H1 (cell line): ENCODE data around the gene PCDHGB7.
"Not testable (repeated sequence)": the region's sequence is repeated elsewhere in the genome, so short reads cannot be mapped to it uniquely, and the experiment has no call there.

Experiments
- CTCF ChIP-seq, 3 experiments: IDR thresholded peaks; 1 replicate in 2 of 3; 2 replicates in 1 of 3; pipeline versions ENCODE4 v1.5.1 to v1.6.1; 2011; ENCODE audit warnings: low read length in 3 of 3, mild to moderate bottlenecking in 3 of 3, inconsistent platforms in 2 of 3, low read depth in 1 of 3, moderate library complexity in 1 of 3; ENCODE audit not compliant: insufficient read depth in 1 of 3; ENCODE audit errors: control extremely low read depth in 1 of 3
- NANOG ChIP-seq: IDR thresholded peaks from 2 replicates; pipeline ENCODE4 v1.6.1; 2011; ENCODE audit warnings: low read length, low read depth, mild to moderate bottlenecking, inconsistent platforms; ENCODE audit not compliant: insufficient read depth, poor library complexity, severe bottlenecking
- PHF8 ChIP-seq: fragments of 200-600 bp; sonication (generic); conservative IDR thresholded peaks from 2 replicates; pipeline ENCODE4 v1.7.1; 2012; ENCODE audit warnings: low read depth, mild to moderate bottlenecking, inconsistent platforms, low read length, moderate library complexity
- POLR2A ChIP-seq, 2 experiments: IDR thresholded peaks; 1 replicate in 1 of 2; 2 replicates in 1 of 2; pipeline ENCODE4 v1.6.1; 2011; ENCODE audit warnings: low read depth in 2 of 2, low read length in 2 of 2, mild to moderate bottlenecking in 2 of 2; ENCODE audit errors: control extremely low read depth in 1 of 2
- POLR2AphosphoS5 ChIP-seq: IDR thresholded peaks from 2 replicates; pipeline ENCODE4 v1.6.1; 2011; ENCODE audit warnings: low read depth, low read length
- RFX5 ChIP-seq: IDR thresholded peaks from 2 replicates; pipeline ENCODE4 v1.6.1; 2011; ENCODE audit warnings: low read depth, low read length, improper control_type of control experiment, borderline replicate concordance
- SIX5 ChIP-seq: IDR thresholded peaks from 2 replicates; pipeline ENCODE4 v1.6.1; 2011; ENCODE audit warnings: mild to moderate bottlenecking, low read depth, low read length
- SRF ChIP-seq: IDR thresholded peaks from 2 replicates; pipeline ENCODE4 v1.6.1; 2011; ENCODE audit warnings: mild to moderate bottlenecking, low read depth, low read length, moderate library complexity
- TBP ChIP-seq: IDR thresholded peaks from 2 replicates; pipeline ENCODE4 v1.6.1; 2011; ENCODE audit warnings: low read depth, low read length, improper control_type of control experiment

- not testable (repeated sequence) for TF ChIP-seq CTCF (IDR thresholded peaks at IDR 0.05; ENCODE audit: control extremely low read depth in 1 of 3, insufficient read depth in 1 of 3, low read depth in 1 of 3, low read length in 3 of 3); POLR2A (IDR thresholded peaks at IDR 0.05; ENCODE audit: control extremely low read depth in 1 of 2, low read depth in 2 of 2, low read length in 2 of 2); POLR2AphosphoS5; RFX5; TBP; PHF8; NANOG; SRF; SIX5
These were observed 22.9 kb upstream of the PCDHGB7 start for GRCh38 chr5:141394401-141395187.
